Middle frontal gyrus (tissue), 1 donor: ENCODE data around the gene STOM.
"Not testable (repeated sequence)": the region's sequence is repeated elsewhere in the genome, so short reads cannot be mapped to it uniquely, and the experiment has no call there.

Source experiments
- DNase-seq: peaks from one replicate; pipeline ENCODE4 v3.0.0-alpha.2; 2015; ENCODE audit warnings: low spot score; ENCODE audit errors: extremely low spot score

Gene STOM

GRCh38 chr9:121301881-121302286 lies 68.2 kb downstream of the STOM start:
- no peak for DNase-seq

- no peak for DNase-seq
These were observed 69.5 kb downstream of the STOM start for GRCh38 chr9:121300283-121301119.

- DNase-seq = no peak
These were observed 70.4 kb downstream of the STOM start for GRCh38 chr9:121299467-121300282.

- DNase-seq = no peak
These were observed 71.2 kb downstream of the STOM start for GRCh38 chr9:121298689-121299466.

GRCh38 chr9:121298016-121298538 lies 72.0 kb downstream of the STOM start:
- no peak for DNase-seq

GRCh38 chr9:121297389-121297788 lies 72.7 kb downstream of the STOM start:
- DNase-seq = no peak

- no peak for DNase-seq
These were observed 73.6 kb downstream of the STOM start for GRCh38 chr9:121296213-121297127.

- DNase-seq = no peak
These were observed 74.3 kb downstream of the STOM start for GRCh38 chr9:121295662-121296191.

GRCh38 chr9:121294866-121295661 lies 75.0 kb downstream of the STOM start:
- DNase-seq = no peak

GRCh38 chr9:121294151-121294743 lies 75.8 kb downstream of the STOM start:
- no peak for DNase-seq

GRCh38 chr9:121292801-121293241 lies 77.2 kb downstream of the STOM start:
- no peak for DNase-seq

GRCh38 chr9:121292051-121292450 lies 78.0 kb downstream of the STOM start:
- DNase-seq = no peak

- not testable (repeated sequence) for DNase-seq
These were observed 78.5 kb downstream of the STOM start for GRCh38 chr9:121291536-121291935.

- DNase-seq = no peak
These were observed 80.2 kb downstream of the STOM start for GRCh38 chr9:121289772-121290370.

GRCh38 chr9:121289026-121289771 lies 80.9 kb downstream of the STOM start:
- DNase-seq = no peak
